Mammary epithelial cell (primary cell): ENCODE data around the gene HSPB3.

Experiments
- EZH2 ChIP-seq: IDR thresholded peaks from 2 replicates; pipeline ENCODE4 v1.6.1; 2012; ENCODE audit warnings: low read length, inconsistent platforms, borderline replicate concordance
- TF ChIP-seq, protein P1 (sequence below), 2 donors: IDR thresholded peaks in 1 of 2; conservative IDR thresholded peaks in 1 of 2; 2 replicates each; pipeline ENCODE4 v1.5.1; 2011 to 2012; ENCODE audit warnings: inconsistent platforms in 2 of 2, low read length in 2 of 2, mild to moderate bottlenecking in 2 of 2, control low read depth in 1 of 2, low read depth in 1 of 2; ENCODE audit not compliant: insufficient read depth in 1 of 2; ENCODE audit errors: extremely low read depth in 1 of 2

DNA sequence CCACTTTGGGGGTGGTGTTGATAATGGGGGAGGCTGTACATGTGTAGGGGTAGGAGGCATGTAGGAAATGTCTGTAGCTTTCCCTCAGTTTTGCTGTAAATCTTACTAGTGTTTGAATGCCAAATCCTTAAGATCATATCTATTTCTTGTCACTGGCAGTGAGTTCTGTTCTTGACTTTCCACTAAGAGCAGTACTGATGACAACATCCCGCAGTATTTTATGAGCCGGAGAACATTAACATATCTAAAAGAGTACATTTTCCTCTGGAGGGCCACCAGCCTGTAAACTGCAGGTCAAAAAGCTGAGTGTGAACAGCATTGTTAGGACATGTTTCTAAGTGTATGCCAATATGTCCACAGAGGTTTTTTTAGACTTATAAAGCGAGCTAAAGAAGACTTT is 2.5 kb upstream of the HSPB3 start:
- TF ChIP-seq, protein P1, sequence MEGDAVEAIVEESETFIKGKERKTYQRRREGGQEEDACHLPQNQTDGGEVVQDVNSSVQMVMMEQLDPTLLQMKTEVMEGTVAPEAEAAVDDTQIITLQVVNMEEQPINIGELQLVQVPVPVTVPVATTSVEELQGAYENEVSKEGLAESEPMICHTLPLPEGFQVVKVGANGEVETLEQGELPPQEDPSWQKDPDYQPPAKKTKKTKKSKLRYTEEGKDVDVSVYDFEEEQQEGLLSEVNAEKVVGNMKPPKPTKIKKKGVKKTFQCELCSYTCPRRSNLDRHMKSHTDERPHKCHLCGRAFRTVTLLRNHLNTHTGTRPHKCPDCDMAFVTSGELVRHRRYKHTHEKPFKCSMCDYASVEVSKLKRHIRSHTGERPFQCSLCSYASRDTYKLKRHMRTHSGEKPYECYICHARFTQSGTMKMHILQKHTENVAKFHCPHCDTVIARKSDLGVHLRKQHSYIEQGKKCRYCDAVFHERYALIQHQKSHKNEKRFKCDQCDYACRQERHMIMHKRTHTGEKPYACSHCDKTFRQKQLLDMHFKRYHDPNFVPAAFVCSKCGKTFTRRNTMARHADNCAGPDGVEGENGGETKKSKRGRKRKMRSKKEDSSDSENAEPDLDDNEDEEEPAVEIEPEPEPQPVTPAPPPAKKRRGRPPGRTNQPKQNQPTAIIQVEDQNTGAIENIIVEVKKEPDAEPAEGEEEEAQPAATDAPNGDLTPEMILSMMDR (conservative IDR thresholded peaks at IDR 0.05 in 1 of 2, IDR thresholded peaks at IDR 0.05 in 1 of 2; ENCODE audit: extremely low read depth in 1 of 2, insufficient read depth in 1 of 2, low read depth in 1 of 2, low read length in 2 of 2), result no peak
- TF ChIP-seq EZH2, result no peak
